A549 (cell line): ENCODE data around the gene ENPP3. TPM values are rescaled to one million over a fixed set of nuclear protein-coding genes. Genes with fewer than 3 reads are reported as not detected.

Experiments used
- ATAC-seq, 2 experiments: fragments of 200-7000 bp in 1 of 2; fragments of >200 bp in 1 of 2; cut with Nextera tagmentation in 1 of 2; cut with Tn5 transposase in 1 of 2; 3 replicates each; pipeline versions ENCODE4 v1.8.0 to v1.9.1; 2018 to 2020; ENCODE audit warnings: mild to moderate bottlenecking in 1 of 2, moderate library complexity in 1 of 2
- CTCF ChIA-PET: fragments of 300-600 bp; sonication (Branson Sonifier 250); formaldehyde crosslinking; extraction: SDS; loops from one replicate; lab custom pipeline; 2021; ENCODE audit warnings: antibody characterized with exemption, inconsistent platforms; lab: Yijun Ruan, JAX
- POLR2A ChIA-PET: fragments of 350-600 bp; formaldehyde crosslinking; extraction: SDS; loops from one replicate; lab custom pipeline; 2021; ENCODE audit warnings: antibody characterized with exemption, inconsistent platforms; lab: Yijun Ruan, JAX
- DNase-seq, 2 experiments: peaks; one replicate each; pipeline versions ENCODE4 v3.0.0 to v3.0.0-alpha.2; 2011 to 2016; ENCODE audit warnings: low read depth in 1 of 2, low spot score in 1 of 2
- FAIRE-seq: peaks from 2 replicates; lab custom pipeline; 2011; peaks lifted over from hg19 to GRCh38; lab: Jason Lieb, UNC
- H3K27ac ChIP-seq, 2 experiments: fragments of >200 bp; sonication (Bioruptor Twin); formaldehyde crosslinking; 3 replicates each; pipeline ENCODE4 v1.5.1; 2016 to 2017
- H3K4me1 ChIP-seq: fragments of >200 bp; sonication (Bioruptor Twin); formaldehyde crosslinking; 3 replicates; pipeline ENCODE4 v1.6.1; 2016
- H3K4me2 ChIP-seq: fragments of >200 bp; sonication (Bioruptor Twin); formaldehyde crosslinking; 3 replicates; pipeline ENCODE4 v1.6.1; 2016
- H3K4me3 ChIP-seq: fragments of >200 bp; sonication (Bioruptor Twin); formaldehyde crosslinking; 3 replicates; pipeline ENCODE4 v1.5.1; 2016
- H3K9me3 ChIP-seq: fragments of >200 bp; sonication (Bioruptor Twin); formaldehyde crosslinking; 3 replicates; pipeline ENCODE4 v1.6.1; 2016
- BCL3 ChIP-seq: fragments of >200 bp; sonication (Bioruptor Twin); formaldehyde crosslinking; IDR thresholded peaks from 3 replicates; pipeline ENCODE4 v1.6.1; 2016
- CBX8 ChIP-seq: fragments of 200-600 bp; sonication (generic); IDR thresholded peaks from 2 replicates; pipeline ENCODE4 v1.6.1; 2016
- EHF ChIP-seq: fragments of 250-450 bp; sonication (Bioruptor Pico); IDR thresholded peaks from 2 replicates; pipeline ENCODE4 v1.5.0; 2020; ENCODE audit warnings: mild to moderate bottlenecking
- EHMT2 ChIP-seq: fragments of 200-600 bp; sonication (generic); IDR thresholded peaks from 2 replicates; pipeline ENCODE4 v1.6.1; 2016; ENCODE audit warnings: antibody characterized with exemption, low read depth, mild to moderate bottlenecking, moderate library complexity
- FOSL2 ChIP-seq, 2 experiments: fragments of 450-650 bp in 1 of 2; fragments of >200 bp in 1 of 2; sonication (Bioruptor Twin) in 1 of 2; formaldehyde crosslinking; IDR thresholded peaks; 2 replicates each; pipeline versions ENCODE4 v1.5.0 to v1.6.1; 2016 to 2020; ENCODE audit warnings: mild to moderate bottlenecking in 1 of 2, moderate library complexity in 1 of 2
- GATA3 ChIP-seq: IDR thresholded peaks from 2 replicates; pipeline ENCODE4 v1.6.1; 2012; ENCODE audit warnings: borderline replicate concordance
- HDAC2 ChIP-seq: fragments of 200-600 bp; sonication (generic); IDR thresholded peaks from 2 replicates; pipeline ENCODE4 v1.6.1; 2016
- HOXB13 ChIP-seq: fragments of 250-450 bp; sonication (Bioruptor Pico); IDR thresholded peaks from 2 replicates; pipeline ENCODE4 v1.5.0; 2020; ENCODE audit warnings: low read depth, mild to moderate bottlenecking, moderate library complexity
- JUNB ChIP-seq: fragments of >200 bp; sonication (Bioruptor Twin); formaldehyde crosslinking; IDR thresholded peaks from 2 replicates; pipeline ENCODE4 v1.6.1; 2016
- KDM5A ChIP-seq: fragments of 200-600 bp; sonication (generic); IDR thresholded peaks from 2 replicates; pipeline ENCODE4 v1.6.1; 2016; ENCODE audit warnings: antibody characterized with exemption, mild to moderate bottlenecking
- MAZ ChIP-seq: fragments of 150-350 bp; IDR thresholded peaks from 2 replicates; pipeline ENCODE4 v1.6.1; 2014; ENCODE audit warnings: antibody characterized with exemption, low read depth, low read length, borderline replicate concordance
- MYC ChIP-seq: IDR thresholded peaks from 2 replicates; pipeline ENCODE4 v1.6.1; 2012; ENCODE audit warnings: mild to moderate bottlenecking, inconsistent platforms, low read length, improper control_type of control experiment, borderline replicate concordance
- PBX3 ChIP-seq: IDR thresholded peaks from 2 replicates; pipeline ENCODE4 v1.6.1; 2012
- RAD21 ChIP-seq, 2 experiments: fragments of >200 bp in 1 of 2; sonication (Bioruptor Twin) in 1 of 2; formaldehyde crosslinking in 1 of 2; IDR thresholded peaks in 1 of 2; conservative IDR thresholded peaks in 1 of 2; 2 replicates in 1 of 2; 3 replicates in 1 of 2; pipeline ENCODE4 v1.6.1; 2012 to 2018; ENCODE audit warnings: inconsistent platforms in 1 of 2
- RARB ChIP-seq: fragments of 250-450 bp; sonication (Bioruptor Pico); IDR thresholded peaks from 2 replicates; pipeline ENCODE4 v1.8.0; 2021; ENCODE audit warnings: mild to moderate bottlenecking, moderate library complexity
- REST ChIP-seq: fragments of 200-600 bp; sonication (generic); IDR thresholded peaks from 2 replicates; pipeline ENCODE4 v1.6.1; 2016; ENCODE audit warnings: antibody characterized with exemption, mild to moderate bottlenecking, moderate library complexity
- SREBF2 ChIP-seq: fragments of 450-650 bp; IDR thresholded peaks from 2 replicates; pipeline ENCODE4 v1.6.1; 2014; ENCODE audit warnings: mild to moderate bottlenecking, moderate library complexity
- USF2 ChIP-seq: fragments of 450-650 bp; IDR thresholded peaks from 2 replicates; pipeline ENCODE4 v1.6.1; 2014; ENCODE audit warnings: antibody characterized with exemption
- ZFP36 ChIP-seq: fragments of 450-650 bp; IDR thresholded peaks from 2 replicates; pipeline ENCODE4 v1.6.1; 2014; ENCODE audit warnings: borderline replicate concordance; ENCODE audit not compliant: partially characterized antibody
- ZNF302 ChIP-seq: fragments of 250-450 bp; sonication (Bioruptor Pico); IDR thresholded peaks from 2 replicates; pipeline ENCODE4 v1.9.0; 2021; ENCODE audit warnings: inconsistent platforms, mild to moderate bottlenecking, moderate library complexity
- ZSCAN20 ChIP-seq: fragments of 250-450 bp; sonication (Bioruptor Pico); IDR thresholded peaks from 2 replicates; pipeline ENCODE4 v1.8.0; 2022; ENCODE audit warnings: mild to moderate bottlenecking, moderate library complexity
- polyA plus RNA-seq, 4 experiments: library from polyadenylated mRNA; depleted of rRNA in 3 of 4; stranded (reverse); fragments of >200 nt; fragmentation: RNase III in 1 of 4; extraction: RNeasy Plus Mini Kit Qiagen cat#74134 plus additional on column Dnase treatment in 1 of 4; gene quantifications; 2 replicates in 3 of 4; 3 replicates in 1 of 4; pipeline ENCODE4 v1.2.3, GENCODE V29; 2011 to 2017

Gene ENPP3
- polyA plus RNA-seq, 2 of the 4 experiments (the other 2 are of a cell fraction) = not detected

GRCh38 chr6:131680868-131681267, 43.8 kb downstream of the ENPP3 start (continued):
- TF ChIP-seq USF2 (no peak), JUNB (no peak), CBX8 (no peak), HOXB13 (CRISPR knock-in tag) (no peak), HDAC2 (no peak), EHF (CRISPR knock-in tag) (no peak)

GRCh38 chr6:131681585-131681984, 44.5 kb downstream of the ENPP3 start:
- no peak for FAIRE-seq
- no peak for ATAC-seq
- POLR2A ChIA-PET = no interaction called here
- Histone ChIP-seq H3K4me2 (no peak overlapping the region), H3K27ac (no peak overlapping the region), H3K4me1 (no peaks in the 10 kb centered on the region), H3K9me3 (no peaks in the 10 kb centered on the region), H3K4me3 (no peak overlapping the region)
- no peak for DNase-seq
- CTCF ChIA-PET = no interaction called here
- TF ChIP-seq REST (no peak), ZSCAN20 (CRISPR knock-in tag) (no peak), SREBF2 (no peak), KDM5A (no peak), ZFP36 (no peak), MYC (no peak), GATA3 (no peak), EHMT2 (no peak), BCL3 (no peak), USF2 (no peak), ZNF302 (no peak), MAZ (no peak), FOSL2 (IDR thresholded peaks at IDR 0.05) (no peak), FOSL2 (CRISPR knock-in tag; IDR thresholded peaks at IDR 0.05) (no peak), RARB (CRISPR knock-in tag) (no peak), PBX3 (no peak), RAD21 (conservative IDR thresholded peaks at IDR 0.05 in 1 of 2, IDR thresholded peaks at IDR 0.05 in 1 of 2) (no peak)
